Cardiac muscle cell (in vitro differentiated cells and primary cell): Measurements from ENCODE around the gene RELB. TPM values are rescaled to one million over a fixed set of nuclear protein-coding genes. Genes with fewer than 3 reads are reported as not detected.

Experiments used
- DNase-seq, 2 donors: peaks; one replicate each; pipeline versions ENCODE4 v3.0.0 to v3.0.0-alpha.2; 2010 to 2017; ENCODE audit warnings: low read depth in 1 of 2, low spot score in 1 of 2
- H3K27ac ChIP-seq: fragments of 200-600 bp; sonication (generic); 2 replicates; pipeline ENCODE4 v1.5.1; 2016
- H3K27me3 ChIP-seq: fragments of 200-600 bp; sonication (generic); 2 replicates; pipeline ENCODE4 v1.6.0; 2016; ENCODE audit warnings: control low read depth
- H3K36me3 ChIP-seq: fragments of 200-600 bp; sonication (generic); 2 replicates; pipeline ENCODE4 v1.5.1; 2016; ENCODE audit warnings: control low read depth
- H3K4me1 ChIP-seq: fragments of 200-600 bp; sonication (generic); 2 replicates; pipeline ENCODE4 v1.8.1; 2017; ENCODE audit warnings: low read depth, mild to moderate bottlenecking, mixed run types
- H3K4me3 ChIP-seq: fragments of 200-600 bp; sonication (generic); 2 replicates; pipeline ENCODE4 v1.5.1; 2016; ENCODE audit warnings: mild to moderate bottlenecking
- H3K9me3 ChIP-seq: fragments of 200-600 bp; sonication (generic); 2 replicates; pipeline ENCODE4 v1.5.1; 2017; ENCODE audit warnings: low read depth, mild to moderate bottlenecking, control low read depth
- polyA plus RNA-seq: library from polyadenylated mRNA; unstranded; fragments of >200 nt; fragmentation: Nextera tagmentation; extraction: Ambion mirVana; gene quantifications from 2 replicates; pipeline ENCODE4 v1.2.1, GENCODE V29; 2016
- total RNA-seq: library from RNA; depleted of rRNA; stranded (reverse); fragments of >200 nt; gene quantifications from 2 replicates; pipeline ENCODE4 v1.2.3, GENCODE V29; 2016
- TF ChIP-seq, protein P1 (sequence below): IDR thresholded peaks from 2 replicates; pipeline ENCODE4 v1.5.1; 2012; ENCODE audit warnings: low read depth, mild to moderate bottlenecking, low read length

RELB gene
- total and polyA plus RNA-seq, 2 experiments from 2014 or later: 1.3 to 3.1 TPM

DNA sequence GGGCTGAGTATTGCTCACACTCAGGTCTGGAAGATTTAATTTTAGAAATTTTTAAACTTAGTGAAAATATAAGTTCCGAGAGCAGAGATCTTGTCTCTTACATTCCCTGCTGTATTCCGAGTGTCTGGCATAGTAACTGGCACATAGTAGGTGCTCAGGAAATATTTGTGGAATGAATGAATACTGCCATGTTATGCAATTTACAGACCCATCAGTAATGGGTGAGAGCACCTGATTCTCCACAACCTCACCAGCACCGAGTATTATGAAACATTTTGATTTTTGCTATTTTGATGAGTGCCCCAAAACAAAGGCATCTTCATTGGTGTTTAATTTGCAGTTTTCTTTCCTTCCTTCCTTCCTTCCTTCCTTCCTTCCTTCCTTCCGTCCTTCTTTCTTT lies 21.8 kb downstream of the RELB start:
- no peak overlapping the region for H3K27ac ChIP-seq
- TF ChIP-seq, protein P1, sequence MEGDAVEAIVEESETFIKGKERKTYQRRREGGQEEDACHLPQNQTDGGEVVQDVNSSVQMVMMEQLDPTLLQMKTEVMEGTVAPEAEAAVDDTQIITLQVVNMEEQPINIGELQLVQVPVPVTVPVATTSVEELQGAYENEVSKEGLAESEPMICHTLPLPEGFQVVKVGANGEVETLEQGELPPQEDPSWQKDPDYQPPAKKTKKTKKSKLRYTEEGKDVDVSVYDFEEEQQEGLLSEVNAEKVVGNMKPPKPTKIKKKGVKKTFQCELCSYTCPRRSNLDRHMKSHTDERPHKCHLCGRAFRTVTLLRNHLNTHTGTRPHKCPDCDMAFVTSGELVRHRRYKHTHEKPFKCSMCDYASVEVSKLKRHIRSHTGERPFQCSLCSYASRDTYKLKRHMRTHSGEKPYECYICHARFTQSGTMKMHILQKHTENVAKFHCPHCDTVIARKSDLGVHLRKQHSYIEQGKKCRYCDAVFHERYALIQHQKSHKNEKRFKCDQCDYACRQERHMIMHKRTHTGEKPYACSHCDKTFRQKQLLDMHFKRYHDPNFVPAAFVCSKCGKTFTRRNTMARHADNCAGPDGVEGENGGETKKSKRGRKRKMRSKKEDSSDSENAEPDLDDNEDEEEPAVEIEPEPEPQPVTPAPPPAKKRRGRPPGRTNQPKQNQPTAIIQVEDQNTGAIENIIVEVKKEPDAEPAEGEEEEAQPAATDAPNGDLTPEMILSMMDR: no peak

DNA sequence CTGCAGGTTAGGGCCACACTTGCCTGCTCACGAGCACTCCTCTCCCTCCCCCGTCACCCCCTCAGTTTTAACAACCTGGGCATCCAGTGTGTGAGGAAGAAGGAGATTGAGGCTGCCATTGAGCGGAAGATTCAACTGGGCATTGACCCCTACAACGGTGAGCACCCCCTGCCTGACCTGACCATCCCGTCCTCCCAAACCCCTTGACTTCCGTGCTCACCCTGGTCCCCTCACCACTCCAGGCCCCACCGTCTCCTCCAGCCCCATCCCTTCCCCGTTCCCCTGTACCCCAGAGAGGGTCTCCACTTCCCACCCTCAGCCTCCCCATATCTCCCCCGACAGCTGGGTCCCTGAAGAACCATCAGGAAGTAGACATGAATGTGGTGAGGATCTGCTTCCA lies 24.0 kb downstream of the RELB start:
- H3K27ac ChIP-seq: no peak overlapping the region
- H3K4me1 ChIP-seq: no peaks in the 10 kb centered on the region
- H3K9me3 ChIP-seq: no peaks in the 10 kb centered on the region
- no peak for DNase-seq
- no peaks in the 10 kb centered on the region for H3K27me3 ChIP-seq
- no peak overlapping the region for H3K4me3 ChIP-seq
- no peaks in the 10 kb centered on the region for H3K36me3 ChIP-seq
- TF ChIP-seq, protein P1: no peak

More for the DNA sequence above, 21.8 kb downstream of the RELB start:
- Histone ChIP-seq H3K4me1 (no peaks in the 10 kb centered on the region), H3K27me3 (no peaks in the 10 kb centered on the region), H3K4me3 (no peak overlapping the region), H3K36me3 (no peaks in the 10 kb centered on the region), H3K9me3 (no peaks in the 10 kb centered on the region)
- no peak for DNase-seq

DNA sequence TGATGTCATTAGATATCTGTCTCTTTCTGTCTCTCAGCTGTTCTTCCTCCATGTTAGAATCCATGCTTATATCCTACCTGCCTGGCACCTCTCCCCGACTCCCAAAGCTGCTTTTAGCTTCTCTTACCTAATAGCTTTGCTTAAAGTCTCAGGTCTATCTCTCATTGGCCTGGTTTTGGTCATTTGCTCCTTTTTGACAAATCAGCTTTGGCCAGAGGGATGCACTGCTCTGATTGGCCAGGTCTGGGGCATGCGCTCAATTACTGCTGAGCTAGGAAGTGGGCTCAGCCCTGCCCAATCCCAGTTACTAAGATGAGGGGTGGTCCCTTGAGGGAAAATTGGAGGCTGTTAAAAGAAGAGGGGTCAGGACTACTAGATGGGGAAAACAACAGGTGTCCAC lies 26.1 kb downstream of the RELB start:
- no peak overlapping the region for H3K4me3 ChIP-seq
- H3K27ac ChIP-seq: no peak overlapping the region
- H3K27me3 ChIP-seq: no peaks in the 10 kb centered on the region
- H3K36me3 ChIP-seq: no peaks in the 10 kb centered on the region
- no peaks in the 10 kb centered on the region for H3K4me1 ChIP-seq
- H3K9me3 ChIP-seq: no peaks in the 10 kb centered on the region
- TF ChIP-seq, protein P1: no peak
- no peak for DNase-seq

DNA sequence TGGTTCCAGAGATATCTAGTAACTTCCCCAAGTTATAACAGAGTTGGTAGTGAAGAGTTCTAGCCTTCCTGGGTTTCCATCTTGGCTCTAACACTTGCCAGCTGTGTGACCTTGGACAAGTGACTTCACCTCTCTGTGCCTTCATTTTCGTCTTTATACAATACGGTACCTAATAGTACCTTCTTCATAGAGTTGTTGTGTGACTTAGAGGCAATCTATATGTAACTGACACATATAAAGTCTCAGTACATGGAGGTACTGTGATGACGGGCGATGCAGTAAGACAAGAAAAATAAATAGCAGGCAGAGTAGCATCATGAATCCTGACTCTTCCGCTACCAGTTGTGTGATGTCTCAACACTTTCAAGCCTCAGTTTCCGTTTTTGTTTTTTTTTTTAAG lies 29.6 kb downstream of the RELB start:
- Histone ChIP-seq H3K9me3 (no peaks in the 10 kb centered on the region), H3K36me3 (no peaks in the 10 kb centered on the region), H3K27me3 (no peaks in the 10 kb centered on the region), H3K4me3 (no peak overlapping the region), H3K4me1 (no peaks in the 10 kb centered on the region), H3K27ac (no peak overlapping the region)
- DNase-seq: no peak
- TF ChIP-seq, protein P1: no peak

DNA sequence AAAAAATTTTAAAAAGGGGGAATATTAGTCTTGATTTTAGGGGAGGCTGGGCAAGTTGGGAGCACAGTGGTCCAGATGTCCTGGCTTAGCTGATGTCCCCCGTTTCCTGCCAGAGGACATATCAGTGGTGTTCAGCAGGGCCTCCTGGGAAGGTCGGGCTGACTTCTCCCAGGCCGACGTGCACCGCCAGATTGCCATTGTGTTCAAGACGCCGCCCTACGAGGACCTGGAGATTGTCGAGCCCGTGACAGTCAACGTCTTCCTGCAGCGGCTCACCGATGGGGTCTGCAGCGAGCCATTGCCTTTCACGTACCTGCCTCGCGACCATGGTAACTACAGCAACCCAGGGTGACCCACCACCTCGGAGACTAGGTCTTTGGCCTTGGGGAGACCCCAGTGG lies 31.2 kb downstream of the RELB start:
- Histone ChIP-seq H3K4me3 (no peak overlapping the region), H3K4me1 (no peaks in the 10 kb centered on the region), H3K27ac (no peak overlapping the region), H3K27me3 (no peaks in the 10 kb centered on the region), H3K36me3 (no peaks in the 10 kb centered on the region), H3K9me3 (no peaks in the 10 kb centered on the region)
- no peak for DNase-seq
- TF ChIP-seq, protein P1: no peak

DNA sequence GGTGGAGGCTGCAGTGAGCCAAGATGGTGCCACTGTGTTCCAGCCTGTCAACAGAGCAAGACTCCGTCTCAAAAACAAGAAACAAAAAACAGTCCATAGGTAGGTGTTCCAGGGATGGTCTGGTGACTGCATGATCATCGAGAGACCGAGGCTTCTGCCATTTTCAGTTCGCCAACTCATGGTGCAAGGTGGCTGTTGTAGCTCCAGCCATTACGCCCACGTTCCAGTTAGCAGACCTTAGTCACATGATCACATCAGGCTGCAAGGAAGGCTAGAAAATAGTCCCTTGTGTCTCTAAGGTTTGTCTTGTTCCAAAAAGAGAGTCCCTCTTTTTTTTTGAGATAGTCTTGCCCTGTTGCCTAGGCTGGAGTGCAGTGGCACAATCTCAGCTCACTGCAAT lies 34.5 kb downstream of the RELB start:
- TF ChIP-seq, protein P1: no peak

More for the DNA sequence above, 34.5 kb downstream of the RELB start:
- Histone ChIP-seq H3K4me3 (no peak overlapping the region), H3K36me3 (peaks cover 8% of the 10 kb centered on the region), H3K9me3 (no peaks in the 10 kb centered on the region), H3K4me1 (peaks cover 6% of the 10 kb centered on the region), H3K27ac (no peak overlapping the region), H3K27me3 (no peaks in the 10 kb centered on the region)
- no peak for DNase-seq
